CD14-positive monocyte (primary cell): ENCODE data around the gene ERCC2. TPM values are rescaled to one million over a fixed set of nuclear protein-coding genes. Genes with fewer than 3 reads are reported as not detected.

Experiments
- DNase-seq, 3 donors: peaks; one replicate each; pipeline ENCODE4 v3.0.0-alpha.2; 2011 to 2022
- H2AFZ ChIP-seq: 2 replicates; pipeline ENCODE4 v1.6.0; 2012; ENCODE audit warnings: mild to moderate bottlenecking, low read depth, low read length, inconsistent platforms; ENCODE audit not compliant: insufficient read depth, poor library complexity, severe bottlenecking
- H3K27ac ChIP-seq, 2 donors: 1 replicate in 1 of 2; 2 replicates in 1 of 2; pipeline ENCODE4 v1.5.1; 2012 to 2013; ENCODE audit warnings: low read length in 2 of 2, control low read depth in 1 of 2, inconsistent platforms in 1 of 2, low read depth in 1 of 2, mild to moderate bottlenecking in 1 of 2
- H3K27me3 ChIP-seq, 2 donors: one replicate each; pipeline versions ENCODE4 v1.6.0 to v1.6.1; 2011 to 2013; ENCODE audit warnings: low read length in 2 of 2; ENCODE audit not compliant: control insufficient read depth in 2 of 2, insufficient read depth in 2 of 2
- H3K36me3 ChIP-seq, 2 donors: replicated peaks in 1 of 2; 1 replicate in 1 of 2; 2 replicates in 1 of 2; pipeline versions ENCODE4 v1.5.1 to v1.6.1; 2012 to 2013; ENCODE audit warnings: low read length in 2 of 2, control low read depth in 1 of 2, inconsistent platforms in 1 of 2, mild to moderate bottlenecking in 1 of 2; ENCODE audit not compliant: insufficient read depth in 2 of 2, control insufficient read depth in 1 of 2
- H3K4me1 ChIP-seq, 2 donors: 1 replicate in 1 of 2; 2 replicates in 1 of 2; pipeline versions ENCODE4 v1.5.1 to v1.6.1; 2012 to 2013; ENCODE audit warnings: low read length in 2 of 2, control low read depth in 1 of 2, inconsistent platforms in 1 of 2, mild to moderate bottlenecking in 1 of 2, moderate library complexity in 1 of 2; ENCODE audit not compliant: insufficient read depth in 2 of 2, control insufficient read depth in 1 of 2
- H3K4me2 ChIP-seq: replicated peaks from 2 replicates; pipeline ENCODE3; 2012; ENCODE audit warnings: low read length, moderate library complexity, mild to moderate bottlenecking; ENCODE audit not compliant: poor library complexity, severe bottlenecking; ENCODE audit errors: extremely low read depth
- H3K4me3 ChIP-seq, 3 experiments: fragments of 200-600 bp in 1 of 3; sonication (generic) in 1 of 3; replicated peaks in 1 of 3; 1 replicate in 2 of 3; 2 replicates in 1 of 3; pipeline ENCODE4 v1.5.1; 2011 to 2013; ENCODE audit warnings: low read length in 3 of 3, mild to moderate bottlenecking in 3 of 3, control low read depth in 2 of 3, low read depth in 2 of 3, inconsistent platforms in 1 of 3, moderate library complexity in 1 of 3
- H3K79me2 ChIP-seq: 2 replicates; pipeline ENCODE4 v1.6.0; 2012; ENCODE audit warnings: mild to moderate bottlenecking, control low read depth, inconsistent platforms, low read length, moderate library complexity; ENCODE audit not compliant: insufficient read depth
- H3K9ac ChIP-seq: 2 replicates; pipeline ENCODE4 v1.6.0; 2017; ENCODE audit warnings: low read length, mild to moderate bottlenecking; ENCODE audit not compliant: insufficient read depth, poor library complexity, severe bottlenecking
- H3K9me3 ChIP-seq, 2 donors: replicated peaks in 1 of 2; 1 replicate in 1 of 2; 2 replicates in 1 of 2; pipeline versions ENCODE4 v1.5.1 to v1.6.1; 2012 to 2013; ENCODE audit warnings: low read length in 2 of 2, control low read depth in 1 of 2; ENCODE audit not compliant: control insufficient read depth in 1 of 2, insufficient read depth in 1 of 2
- H4K20me1 ChIP-seq: 2 replicates; pipeline ENCODE4 v1.6.0; 2012; ENCODE audit warnings: mild to moderate bottlenecking, low read length, control low read depth, moderate library complexity; ENCODE audit not compliant: insufficient read depth
- H3K27ac Mint-ChIP-seq, 7 donors: one replicate each; pipeline ENCODE4 v1.8.0; 2020; ENCODE audit warnings: mild to moderate bottlenecking in 7 of 7, mixed read lengths in 7 of 7, moderate library complexity in 6 of 7, inconsistent platforms in 2 of 7
- H3K27me3 Mint-ChIP-seq, 3 donors: one replicate each; pipeline ENCODE4 v1.8.0; 2021 to 2022; ENCODE audit warnings: low read depth in 3 of 3, mild to moderate bottlenecking in 3 of 3, mixed read lengths in 3 of 3, moderate library complexity in 3 of 3, inconsistent platforms in 1 of 3
- H3K36me3 Mint-ChIP-seq, 2 donors: one replicate each; pipeline ENCODE4 v1.8.0; 2020; ENCODE audit warnings: mixed read lengths in 2 of 2, inconsistent platforms in 1 of 2, mild to moderate bottlenecking in 1 of 2
- H3K4me1 Mint-ChIP-seq: one replicate; pipeline ENCODE4 v1.8.0; 2020; ENCODE audit warnings: mild to moderate bottlenecking, mixed read lengths
- H3K4me3 Mint-ChIP-seq, 2 donors: one replicate each; pipeline ENCODE4 v1.8.0; 2020; ENCODE audit warnings: mild to moderate bottlenecking in 2 of 2, mixed read lengths in 2 of 2, moderate library complexity in 1 of 2
- H3K9me3 Mint-ChIP-seq, 7 donors: one replicate each; pipeline ENCODE4 v1.8.0; 2020 to 2022; ENCODE audit warnings: mixed read lengths in 7 of 7, mild to moderate bottlenecking in 6 of 7, moderate library complexity in 6 of 7, inconsistent platforms in 2 of 7
- CTCF ChIP-seq: fragments of 200-600 bp; IDR thresholded peaks from one replicate; pipeline ENCODE4 v1.8.0; 2022; ENCODE audit warnings: antibody characterized with exemption, mild to moderate bottlenecking
- WGBS: methylation state at CpG from one replicate; pipeline ENCODE4 v1.1.5; 2013; ENCODE audit warnings: missing lambda C conversion rate; ENCODE audit not compliant: insufficient coverage; 5-methylcytosine and 5-hydroxymethylcytosine counted together
- intact Hi-C, 2 donors: fragments of 100-400 bp; cut with micrococcal nuclease; formaldehyde crosslinking; loops; one replicate each; pipeline versions ENCODE4 v1.15.0 to v1.15.1; 2023
- polyA plus RNA-seq, 3 donors: library from polyadenylated mRNA; depleted of rRNA in 1 of 3; unstranded in 2 of 3; stranded (reverse) in 1 of 3; fragments of 300-500 nt in 2 of 3; fragments of >200 nt in 1 of 3; fragmentation: Illumina TruSeq in 2 of 3; gene quantifications; 1 replicate in 2 of 3; 2 replicates in 1 of 3; pipeline ENCODE4 v1.2.3, GENCODE V29; 2012 to 2021

ERCC2 gene
- polyA plus RNA-seq, 3 donors = 4.0 to 20.0 (median 4.4) TPM

- Histone ChIP-seq H3K4me2 (peak overlapping the region; percentile 89), H3K9ac (peak overlapping the region; percentile 74), H2AFZ (peak overlapping the region; percentile 93), H3K36me3 (no peaks in the 10 kb centered on the region), H3K9me3 (peaks cover 4 to 14% of the 10 kb centered on the region in 2 donors), H3K4me1 (peaks cover 57 to 69% of the 10 kb centered on the region in 2 donors), H3K27me3 (peaks cover 28 to 39% of the 10 kb centered on the region in 2 donors), H3K79me2 (no peaks in the 10 kb centered on the region), H3K27ac (peak overlapping the region; percentile 71 to 93), H3K4me3 (peak overlapping the region; percentile 62 to 91 (median 73)), H4K20me1 (peaks cover 12% of the 10 kb centered on the region)
- Mint-ChIP-seq H3K9me3 (peaks cover 0 to 12% (median 6%) of the 10 kb centered on the region in 7 donors), H3K4me1 (peaks cover 50% of the 10 kb centered on the region), H3K4me3 (peak overlapping the region; percentile 81 to 95), H3K36me3 (peaks cover 5 to 8% of the 10 kb centered on the region in 2 donors), H3K27me3 (peaks cover 37 to 42% (median 41%) of the 10 kb centered on the region in 3 donors), H3K27ac (peak overlapping the region; percentile 88 to 100 (median 98))
- 0% methylated on average over 41 of the region's 48 CpGs for WGBS
- DNase-seq = peak; percentile 59 to 72 (median 63)
- no peak for TF ChIP-seq CTCF
- intact Hi-C loops = loop anchor here (1.0 to 10.0 kb wide), 3 partner anchors 33 to 229 kb away; partner anchors contain the start of genes EML2 (in 1 of the 2) and ERCC2 (in 1 of the 2)
Measured at GRCh38 chr19:45405435-45406225, 35.3 kb upstream of the ERCC2 start.

DNA sequence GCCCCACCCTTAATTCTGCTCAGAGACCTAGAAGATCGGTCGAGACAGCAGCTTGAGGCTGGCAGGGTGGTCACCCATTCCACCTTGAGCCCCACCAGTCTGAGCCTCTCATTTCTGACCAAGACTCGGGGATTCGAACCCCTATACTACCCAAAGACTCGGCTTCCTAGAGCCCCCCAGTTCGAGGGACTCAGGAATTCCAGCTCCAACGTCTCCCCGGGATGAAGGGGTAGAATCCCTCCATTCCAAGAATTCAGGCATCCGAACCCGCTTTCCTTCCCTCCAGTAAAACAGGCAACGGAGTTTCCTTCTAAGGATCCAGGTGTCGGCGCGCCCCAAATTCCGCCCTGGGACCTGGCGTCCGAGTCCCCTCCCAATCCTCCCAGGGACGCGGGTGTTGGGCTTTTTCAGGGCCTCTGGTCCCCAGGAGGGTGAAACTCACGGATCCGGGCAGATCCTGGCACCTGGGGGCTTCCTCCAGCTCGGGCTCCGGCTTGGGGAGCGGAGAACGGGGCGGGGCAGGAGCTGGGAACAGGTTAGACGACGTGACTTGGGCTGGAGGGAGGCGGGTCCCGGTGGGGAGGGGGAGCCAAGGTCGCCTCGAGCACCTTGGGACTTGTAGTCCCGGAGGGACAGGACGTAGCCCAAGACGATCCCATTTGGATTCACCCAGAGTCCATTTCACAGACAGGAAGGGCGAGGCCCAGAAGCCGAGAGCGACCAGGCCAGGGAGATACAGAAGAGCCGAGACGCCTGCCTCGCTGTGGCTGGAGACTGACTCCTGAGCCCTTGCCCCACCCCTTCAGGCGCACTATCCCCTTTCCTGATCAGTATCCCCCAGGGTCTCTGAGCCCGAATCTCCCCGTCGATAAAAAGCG is 34.4 kb upstream of the ERCC2 start, which contains the start of gene PPP1R13L:
PPP1R13L (minus strand) TSS at position 513 of the 878 bp plus-strand sequence. CDS start 6,751 bp downstream, outside the sequence.
- no peaks in the 10 kb centered on the region for H3K36me3 ChIP-seq
- peak within 1 kb of the TSS; percentile 89 for H3K4me2 ChIP-seq
- peaks cover 52 to 63% of the 10 kb centered on the region in 2 donors for H3K4me1 ChIP-seq
- peak within 1 kb of the TSS; percentile 71 to 93 for H3K27ac ChIP-seq
- Mint-ChIP-seq H3K4me3 (peak within 1 kb of the TSS; percentile 81 to 95), H3K9me3 (peaks cover 0 to 11% (median 6%) of the 10 kb centered on the region in 7 donors), H3K4me1 (peaks cover 50% of the 10 kb centered on the region), H3K27ac (peak within 1 kb of the TSS; percentile 88 to 100 (median 98)), H3K27me3 (peaks cover 37 to 47% (median 43%) of the 10 kb centered on the region in 3 donors), H3K36me3 (peaks cover 5 to 8% of the 10 kb centered on the region in 2 donors)
- H3K79me2 ChIP-seq = no peaks in the 10 kb centered on the region
- H4K20me1 ChIP-seq = peaks cover 12% of the 10 kb centered on the region
- intact Hi-C loops = loop anchor here (1.0 to 10.0 kb wide), 3 partner anchors 32 to 230 kb away; partner anchors contain the start of genes EML2 (in 1 of the 2) and ERCC2 (in 1 of the 2)
- peaks cover 4 to 14% of the 10 kb centered on the region in 2 donors for H3K9me3 ChIP-seq
- peak in 1 of 3 donors; percentile 22 for DNase-seq
- peak within 1 kb of the TSS; percentile 93 for H2AFZ ChIP-seq
- WGBS = 3% methylated on average over 37 of the region's 46 CpGs
- peaks cover 28 to 39% of the 10 kb centered on the region in 2 donors for H3K27me3 ChIP-seq
- H3K9ac ChIP-seq = peak within 1 kb of the TSS; percentile 74
- no peak for TF ChIP-seq CTCF
- H3K4me3 ChIP-seq = peak within 1 kb of the TSS; percentile 62 to 91 (median 73)
